Measurements from ENCODE around the gene P2RY8.
"Not testable (repeated sequence)": the region's sequence is repeated elsewhere in the genome, so short reads cannot be mapped to it uniquely, and the experiment has no call there.

Gene P2RY8

DNA sequence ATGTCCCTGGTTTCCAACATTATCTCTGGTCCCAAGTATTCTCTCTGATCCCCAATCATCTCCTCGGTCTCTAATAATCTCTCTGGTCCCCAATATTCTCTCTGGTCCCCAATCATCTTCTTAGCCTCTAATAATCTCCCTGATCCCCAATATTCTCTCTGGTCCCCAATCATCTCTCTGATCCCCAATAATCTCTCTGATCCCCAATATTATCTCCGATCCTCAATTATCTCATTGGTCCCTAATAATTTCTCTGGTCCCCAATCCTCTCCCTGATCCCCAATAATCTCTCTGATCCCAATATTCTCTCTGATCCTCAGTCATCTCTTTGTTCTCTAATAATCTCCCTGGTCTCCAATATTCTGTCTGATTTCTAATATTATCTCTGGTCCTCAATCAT is 16.6 kb downstream of the P2RY8 start:
- no peak for DNase-seq (ENCODE audit: low spot score)

DNA sequence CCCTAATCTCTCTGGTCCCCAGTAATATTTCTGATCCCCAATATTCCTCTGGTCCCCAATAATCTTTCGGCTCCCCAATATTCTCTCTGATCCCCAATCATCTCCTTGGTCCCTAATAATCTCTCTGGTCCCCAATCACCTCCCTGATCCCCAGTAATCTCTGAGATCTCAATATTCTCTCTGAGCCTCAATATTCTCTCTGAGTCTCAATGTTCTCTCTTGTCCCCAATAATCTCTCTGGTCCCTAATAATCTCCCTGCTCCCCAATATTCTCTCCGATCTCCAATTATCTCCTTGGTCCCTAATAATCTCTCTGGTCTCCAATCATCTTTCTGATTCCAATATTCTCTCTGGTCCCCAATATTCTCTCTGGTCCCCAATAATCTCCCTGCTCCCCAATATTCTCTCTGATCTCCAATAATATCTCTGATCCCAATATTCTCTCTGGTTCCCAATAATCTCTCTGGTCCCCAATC is 17.9 kb downstream of the P2RY8 start:
- no peak for DNase-seq (ENCODE audit: low spot score)

DNA sequence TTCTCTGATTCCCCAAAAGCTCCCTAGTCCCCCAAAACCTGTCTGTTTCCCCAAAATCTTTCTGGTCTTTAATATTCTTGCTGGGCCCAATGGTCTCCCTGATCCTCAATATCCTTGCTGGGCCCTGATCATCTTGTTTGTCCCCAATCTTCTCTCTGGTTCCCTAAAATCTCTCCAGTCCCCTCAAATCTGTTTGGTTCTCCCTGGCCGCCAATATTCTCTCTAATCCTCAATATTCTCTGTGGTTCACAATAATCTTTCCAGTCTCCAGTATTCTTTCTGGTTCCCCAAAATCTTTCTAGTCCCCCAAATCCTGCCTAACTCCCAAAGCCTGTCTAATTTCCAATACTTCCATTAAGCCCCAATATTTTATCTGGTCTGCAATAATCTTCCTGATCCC is 18.5 kb downstream of the P2RY8 start:
- no peak for DNase-seq (ENCODE audit: low spot score)

GRCh38 chrX:1516596-1517104 is 20.3 kb downstream of the P2RY8 start:
- no peak for DNase-seq (ENCODE audit: low spot score)

DNA sequence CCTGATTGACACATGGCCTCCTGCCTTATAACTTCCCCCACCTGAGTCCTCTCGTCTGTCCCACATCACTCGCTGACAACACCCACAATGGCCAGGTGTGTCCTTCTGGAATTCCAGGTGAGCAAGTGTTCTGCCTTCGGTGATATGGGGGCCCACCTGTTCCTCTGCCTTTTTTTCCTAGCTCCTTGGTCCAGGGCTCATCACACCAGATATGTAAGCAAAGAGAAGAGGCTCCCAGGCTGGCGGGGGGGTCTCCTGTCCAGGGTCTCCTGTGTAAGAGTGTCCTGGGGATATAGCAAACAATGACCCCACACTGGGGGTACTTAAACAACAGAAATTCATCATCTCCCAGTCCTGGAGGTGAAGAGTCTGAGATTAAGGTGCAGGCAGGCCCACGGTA is 25.2 kb downstream of the P2RY8 start:
- DNase-seq (ENCODE audit: low spot score): no peak

DNA sequence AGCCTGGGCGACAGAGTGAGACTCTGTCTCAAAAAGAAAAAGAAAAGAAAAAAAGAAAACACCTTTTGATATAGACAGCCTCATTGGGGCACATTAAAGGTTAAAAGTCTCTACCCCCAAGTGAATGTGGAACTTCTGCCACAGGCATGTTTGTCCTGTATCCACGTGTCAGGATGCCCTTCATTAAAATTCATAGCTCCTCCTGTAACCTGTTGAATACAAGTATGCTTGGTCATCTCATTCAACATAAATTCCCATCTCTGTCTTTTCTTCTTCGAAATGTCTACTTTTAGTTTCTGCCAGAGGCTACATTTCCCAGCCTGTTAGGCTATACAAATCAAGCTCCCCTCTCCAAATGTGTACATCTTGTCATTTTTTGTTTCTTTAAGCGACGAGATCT is 25.8 kb downstream of the P2RY8 start:
- DNase-seq (ENCODE audit: low spot score): no peak

DNA sequence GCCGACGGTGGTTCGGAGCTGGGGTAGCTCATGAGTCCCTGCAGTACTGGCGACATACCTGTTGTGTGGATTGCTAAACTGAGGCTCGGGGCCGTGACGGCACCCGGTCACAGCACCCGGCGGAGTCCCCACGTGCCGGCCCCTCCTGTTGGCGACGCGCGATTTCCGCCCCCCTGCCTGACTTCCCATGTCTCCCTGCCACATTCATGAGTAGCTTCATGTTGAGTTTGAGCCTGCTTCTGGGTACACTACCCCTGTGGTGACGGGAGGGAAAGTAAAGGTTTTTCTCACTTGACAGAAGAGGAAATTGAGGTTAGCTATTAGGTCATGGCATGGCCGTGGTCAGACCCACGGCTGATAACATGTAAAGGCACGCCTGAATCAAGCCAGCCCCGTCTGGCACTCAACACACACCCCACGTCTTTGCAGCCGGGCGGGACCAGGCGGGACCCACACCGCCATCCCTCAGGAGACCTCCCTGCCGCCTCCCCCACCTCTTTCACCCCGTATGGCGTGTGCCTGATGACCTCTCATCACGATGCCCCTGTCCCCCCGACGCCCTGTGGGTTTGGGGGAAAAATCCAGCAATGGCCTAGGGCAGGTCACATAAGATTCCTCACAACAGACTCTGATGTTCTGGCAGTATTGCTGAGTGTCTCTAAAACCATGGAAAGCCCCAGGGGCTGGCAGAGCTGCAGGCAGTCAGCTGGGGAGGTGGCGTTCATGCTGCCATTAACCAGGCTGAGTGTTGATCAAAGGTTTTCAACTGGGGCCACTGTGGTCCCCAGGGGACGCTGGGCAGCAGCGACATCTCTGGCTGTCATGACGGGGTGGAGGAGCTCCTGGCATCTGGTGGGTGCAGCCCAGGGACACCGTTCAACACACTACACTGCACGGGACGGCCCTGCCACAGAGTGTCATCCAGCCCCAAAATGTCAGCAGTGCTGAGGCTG is 29.2 kb downstream of the P2RY8 start:
- DNase-seq (ENCODE audit: low spot score): no peak

- no peak for DNase-seq (ENCODE audit: low spot score)
Observed at GRCh38 chrX:1506916-1507315, 30.1 kb downstream of the P2RY8 start.

DNA sequence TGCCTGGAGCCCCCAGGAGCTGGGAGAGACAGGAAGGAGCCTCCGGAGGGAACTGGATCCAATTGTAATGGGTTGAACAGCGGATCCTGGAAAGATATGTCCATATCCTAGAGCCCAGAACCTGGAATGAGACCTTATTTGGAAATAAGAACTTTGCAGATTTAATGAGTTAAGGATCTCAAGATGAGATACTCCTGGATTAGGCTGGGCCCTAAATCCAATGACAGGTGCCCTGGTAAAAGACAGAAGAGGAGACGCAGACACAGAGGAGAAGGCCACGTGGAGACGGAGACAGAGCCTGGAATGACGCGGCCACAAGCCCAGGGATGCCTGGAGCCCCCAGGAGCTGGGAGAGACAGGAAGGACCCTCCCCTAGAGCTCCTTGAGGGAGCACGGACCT is 34.1 kb downstream of the P2RY8 start:
- no peak for DNase-seq (ENCODE audit: low spot score)

- DNase-seq (ENCODE audit: low spot score): no peak
Observed at GRCh38 chrX:1502241-1502640, 34.7 kb downstream of the P2RY8 start.

DNA sequence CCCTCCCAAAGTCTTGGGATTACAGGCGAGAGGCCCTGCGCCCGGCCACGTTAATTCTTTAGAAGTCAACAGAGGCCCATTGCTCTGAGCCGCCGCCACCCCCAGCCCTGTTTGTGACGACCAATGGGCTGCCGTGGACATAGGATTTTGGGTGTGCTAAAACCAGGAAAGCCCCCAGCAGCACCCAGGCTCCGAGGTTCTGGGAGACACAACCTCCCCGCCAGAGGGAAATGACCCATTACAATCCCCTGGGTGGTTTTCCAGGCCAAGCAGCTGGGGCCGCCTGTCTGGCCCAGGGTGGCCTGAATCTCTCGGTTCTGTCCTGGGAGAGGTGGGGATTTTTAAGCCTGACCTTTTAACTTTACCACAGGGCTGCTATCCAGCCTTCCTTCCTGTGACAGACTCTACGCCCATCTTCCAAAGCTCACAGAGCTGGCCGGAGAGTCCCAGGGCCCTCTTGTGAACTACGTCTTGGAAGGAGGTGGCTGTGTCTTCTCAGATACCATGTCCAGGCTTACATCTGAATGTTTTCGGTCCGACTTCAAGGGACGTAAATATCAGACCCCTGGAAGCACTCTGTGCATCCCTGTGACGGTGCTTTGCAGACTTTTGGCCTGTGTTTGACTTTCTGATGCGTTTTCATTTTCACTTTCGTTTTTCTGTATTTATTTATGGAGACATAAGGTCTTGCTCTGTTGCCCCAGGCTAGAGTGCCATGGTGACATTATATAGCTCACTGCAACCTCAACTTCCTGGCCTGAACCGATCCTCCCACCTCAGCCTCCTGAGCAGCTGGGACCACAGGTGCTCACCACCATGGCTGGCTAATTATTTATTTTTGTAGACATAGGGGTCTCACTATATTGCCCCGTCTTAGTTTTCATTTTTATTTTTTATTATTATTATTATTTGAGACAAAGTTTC is 36.0 kb downstream of the P2RY8 start:
- no peak for DNase-seq (ENCODE audit: low spot score)

DNA sequence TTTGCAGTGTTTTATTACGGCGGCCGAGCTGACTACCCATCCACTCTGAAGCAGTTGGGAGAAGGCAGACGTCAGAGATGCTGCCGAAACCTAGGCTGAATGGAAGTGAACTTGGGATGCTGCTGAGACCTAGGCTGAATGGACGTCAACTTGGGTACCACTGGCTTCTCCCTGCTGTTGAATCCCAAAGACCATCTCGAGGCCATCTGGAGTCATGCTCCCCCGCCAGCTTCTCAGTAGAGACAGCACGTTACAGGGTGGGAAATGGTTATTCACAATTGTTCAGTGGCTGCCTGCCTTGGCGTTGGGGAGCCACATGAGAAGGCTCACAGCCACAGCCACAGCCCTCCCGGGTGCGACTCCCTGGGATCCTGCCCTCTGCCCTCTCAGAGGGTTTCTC is 40.9 kb downstream of the P2RY8 start:
- DNase-seq (ENCODE audit: low spot score): no peak

DNA sequence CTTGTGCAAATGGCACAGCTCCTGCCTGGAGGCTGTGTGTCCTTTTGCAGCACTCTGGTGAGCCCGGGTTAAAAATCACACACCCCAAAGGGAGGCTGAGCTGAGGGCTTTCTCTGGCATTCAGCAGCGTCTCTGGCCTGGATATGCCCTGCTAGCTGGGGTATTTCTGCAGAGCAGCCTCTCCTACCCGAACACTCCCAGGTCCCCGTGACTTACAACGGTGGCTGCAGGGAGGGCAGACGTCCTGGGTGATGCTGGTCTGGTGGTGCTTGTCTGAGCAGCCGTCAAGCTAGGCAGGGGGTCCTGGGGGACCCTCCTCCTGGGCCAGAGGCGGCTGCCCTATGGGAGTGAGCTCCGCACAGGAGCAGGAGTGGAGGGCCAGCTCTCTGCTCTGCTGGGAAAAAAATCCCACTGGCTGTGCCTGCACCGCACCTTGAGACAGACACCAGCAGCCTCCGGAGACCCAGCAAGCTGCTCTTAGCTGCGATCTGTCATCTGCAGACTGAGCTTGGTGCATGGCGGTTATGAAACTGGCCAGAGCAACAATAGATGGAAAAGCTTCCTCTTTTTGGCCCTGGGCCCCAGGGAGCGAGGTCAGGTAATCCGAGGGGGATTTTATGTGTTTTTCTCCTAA is 43.0 kb downstream of the P2RY8 start:
- no peak for DNase-seq (ENCODE audit: low spot score)

GRCh38 chrX:1493412-1493811 is 43.6 kb downstream of the P2RY8 start:
- no peak for DNase-seq (ENCODE audit: low spot score)

DNA sequence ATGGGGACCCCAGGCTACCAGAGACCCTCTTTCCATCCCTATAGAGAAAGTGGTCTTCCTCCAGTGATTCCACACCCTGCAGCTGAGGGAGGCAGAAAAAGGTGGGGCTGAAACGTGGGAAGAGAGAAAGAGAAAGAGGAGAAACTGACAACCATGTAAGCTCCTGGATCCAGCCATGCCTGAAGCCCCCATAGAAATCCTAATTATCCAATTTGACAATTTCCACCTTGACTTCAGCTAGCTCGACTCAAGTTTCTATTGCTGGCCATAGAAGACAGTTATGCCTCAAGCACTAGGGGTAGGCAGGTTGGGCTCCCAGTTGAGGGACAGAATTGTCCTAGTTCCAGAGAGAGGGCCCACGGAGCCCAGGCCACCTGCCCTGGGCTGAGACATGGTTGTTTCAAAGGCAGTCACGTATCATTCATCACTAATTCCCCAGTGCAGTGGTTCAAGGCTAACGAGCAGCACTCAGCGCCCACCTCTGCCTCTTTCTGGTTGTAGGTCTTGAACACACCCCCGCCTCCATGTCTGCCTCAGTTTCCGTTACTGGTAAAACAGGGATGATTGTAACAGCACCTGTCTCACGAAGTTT is 44.5 kb downstream of the P2RY8 start:
- DNase-seq (ENCODE audit: low spot score): no peak

DNA sequence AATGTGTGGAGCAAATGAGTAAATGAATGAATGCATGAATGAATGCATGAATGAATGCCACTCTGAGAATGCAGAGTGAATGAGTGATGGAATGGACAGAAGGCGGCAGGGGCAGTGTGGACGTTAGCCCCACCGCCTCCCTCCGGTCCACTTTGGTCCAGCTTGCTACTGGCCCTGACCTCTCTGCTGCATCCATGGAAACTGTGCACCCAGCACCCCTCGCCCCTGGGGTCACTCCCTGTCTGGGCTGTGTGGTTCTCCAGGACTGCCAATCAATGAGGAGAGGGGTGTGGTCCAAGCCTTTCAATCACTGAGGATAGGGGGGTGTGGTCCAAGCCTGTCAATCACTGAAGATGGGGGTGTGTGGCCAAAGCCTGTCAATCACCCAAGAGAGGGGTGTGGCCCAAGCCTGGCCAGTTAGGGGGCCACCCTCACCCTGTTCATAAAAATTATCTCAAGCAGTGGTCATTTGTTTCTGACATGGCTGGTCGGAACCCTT is 45.1 kb downstream of the P2RY8 start:
- DNase-seq (ENCODE audit: low spot score): peak; percentile 83

- DNase-seq (ENCODE audit: low spot score): not testable (repeated sequence)
Observed at GRCh38 chrX:1491248-1491647, 45.7 kb downstream of the P2RY8 start.

DNA sequence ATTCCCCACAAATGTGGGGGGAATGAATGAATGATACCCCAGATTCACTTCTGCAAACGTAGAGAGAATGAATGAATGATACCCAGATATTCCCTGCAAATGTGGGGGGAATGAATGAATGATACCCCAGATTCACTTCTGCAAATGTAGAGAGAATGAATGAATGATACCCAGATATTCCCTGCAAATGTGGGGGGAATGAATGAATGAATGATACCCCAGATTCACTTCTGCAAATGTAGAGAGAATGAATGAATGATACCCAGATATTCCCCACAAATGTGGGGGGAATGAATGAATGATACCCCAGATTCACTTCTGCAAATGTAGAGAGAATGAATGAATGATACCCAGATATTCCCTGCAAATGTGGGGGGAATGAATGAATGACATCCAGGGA is 46.3 kb downstream of the P2RY8 start:
- not testable (repeated sequence) for DNase-seq (ENCODE audit: low spot score)

- not testable (repeated sequence) for DNase-seq (ENCODE audit: low spot score)
Observed at GRCh38 chrX:1489354-1489753, 47.6 kb downstream of the P2RY8 start.

DNA sequence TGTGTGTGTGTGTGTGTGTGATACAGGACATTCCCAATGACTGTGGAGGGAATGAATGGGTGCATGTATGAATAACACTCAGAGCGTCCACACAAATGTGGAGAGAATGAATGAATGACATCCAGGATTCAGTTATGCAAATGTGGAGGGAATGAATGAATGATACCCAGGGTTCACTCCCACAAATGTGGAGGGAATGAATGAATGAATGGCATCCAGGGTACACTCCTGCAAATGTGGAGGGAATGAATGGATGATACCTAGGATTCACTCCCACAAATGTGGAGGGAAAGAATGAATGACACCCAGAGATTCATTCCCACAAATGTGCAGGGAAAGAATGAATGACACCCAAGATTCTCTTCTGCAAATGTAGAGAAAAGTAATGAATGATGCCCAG is 48.2 kb downstream of the P2RY8 start:
- DNase-seq (ENCODE audit: low spot score): no peak

DNA sequence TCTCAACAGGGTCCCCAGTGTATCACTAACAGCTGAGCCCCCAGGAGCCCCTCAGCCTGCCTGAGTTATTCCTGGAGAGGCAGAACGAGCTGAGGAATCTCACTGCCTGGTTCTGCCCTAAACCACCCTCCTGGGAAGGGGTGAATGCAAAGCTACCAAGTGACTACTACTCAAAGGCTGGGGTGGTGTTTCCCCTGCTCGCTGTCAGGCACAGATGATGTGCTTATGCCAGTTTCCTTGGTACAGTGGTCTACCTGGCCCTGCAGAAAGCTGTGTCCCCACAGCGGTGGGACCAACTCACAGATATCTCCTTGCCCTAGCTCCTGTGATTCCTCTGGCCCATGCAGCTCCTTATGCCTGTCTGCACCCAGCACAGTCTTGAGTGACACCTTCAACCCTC is 48.8 kb downstream of the P2RY8 start:
- no peak for DNase-seq (ENCODE audit: low spot score)
